Peyer's patch (tissue), 4 donors: ENCODE results near the gene DNAJB8. TPM values are rescaled to one million over a fixed set of nuclear protein-coding genes. Genes with fewer than 3 reads are reported as not detected.

Experiments used
- DNase-seq, 3 donors: peaks; one replicate each; pipeline ENCODE4 v3.0.0-alpha.2; 2017 to 2019
- H3K27ac ChIP-seq, 4 donors: fragments of 200-600 bp; sonication (generic); one replicate each; pipeline ENCODE4 v1.5.1; 2016 to 2019
- H3K27me3 ChIP-seq, 2 donors: fragments of 200-600 bp; sonication (generic); one replicate each; pipeline ENCODE4 v1.5.1; 2019
- H3K36me3 ChIP-seq, 3 donors: fragments of 200-600 bp; sonication (generic); one replicate each; pipeline ENCODE4 v1.5.1; 2016 to 2019
- H3K4me1 ChIP-seq, 4 donors: fragments of 200-600 bp; sonication (generic); one replicate each; pipeline ENCODE4 v1.5.1; 2016 to 2019
- H3K4me3 ChIP-seq, 4 donors: fragments of 200-600 bp; sonication (generic); 1 replicate in 3 of 4; 2 replicates in 1 of 4; pipeline ENCODE4 v1.5.1; 2016 to 2019; ENCODE audit warnings: mild to moderate bottlenecking in 1 of 4
- H3K9me3 ChIP-seq, 4 donors: fragments of 200-600 bp; sonication (generic); one replicate each; pipeline ENCODE4 v1.5.1; 2016 to 2019; ENCODE audit warnings: mild to moderate bottlenecking in 1 of 4
- POLR2A ChIP-seq, 2 donors: fragments of 450-650 bp; IDR thresholded peaks; one replicate each; pipeline ENCODE4 v1.5.1; 2017; ENCODE audit warnings: antibody characterized with exemption in 2 of 2, mild to moderate bottlenecking in 2 of 2, moderate library complexity in 2 of 2
- total RNA-seq, 4 donors: library from RNA; depleted of rRNA; stranded (reverse); fragments of >200 nt; gene quantifications; one replicate each; pipeline ENCODE4 v1.1.0, GENCODE V29; 2016
- TF ChIP-seq, protein P1 (sequence below), 6 experiments: fragments of 450-650 bp in 4 of 6; fragments of 200-600 bp in 2 of 6; sonication (generic) in 1 of 6; IDR thresholded peaks; one replicate each; pipeline ENCODE4 v1.5.1; 2017 to 2019; ENCODE audit warnings: antibody characterized with exemption in 6 of 6, mild to moderate bottlenecking in 3 of 6, moderate library complexity in 1 of 6

The DNAJB8 gene
- total RNA-seq, 4 donors from 2014 or later = not detected

DNA sequence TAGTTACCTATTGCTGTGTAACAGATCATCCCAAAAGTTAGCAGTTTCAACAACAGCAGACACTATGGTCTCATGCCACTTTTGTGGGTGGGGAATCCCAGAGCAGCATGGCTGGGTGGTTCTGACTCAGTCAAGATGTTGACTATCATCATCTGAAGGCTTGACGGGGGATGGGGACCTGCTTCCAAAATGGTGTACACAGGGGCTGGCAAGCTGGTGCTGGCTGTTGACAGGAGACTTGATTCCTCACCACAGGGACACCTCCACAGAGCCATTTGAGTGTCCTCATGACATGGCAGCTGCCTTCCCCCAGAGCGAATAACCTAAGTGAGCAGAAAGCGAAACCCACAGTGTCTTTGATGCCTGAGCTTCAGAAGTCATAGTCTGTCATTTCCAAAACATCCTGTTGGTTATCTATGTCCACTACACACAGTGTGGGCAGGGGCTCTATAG, 19.1 kb downstream of the DNAJB8 start:
- no peak overlapping the region for H3K4me3 ChIP-seq
- no peak for TF ChIP-seq POLR2A (IDR thresholded peaks at IDR 0.05)
- TF ChIP-seq, protein P1, sequence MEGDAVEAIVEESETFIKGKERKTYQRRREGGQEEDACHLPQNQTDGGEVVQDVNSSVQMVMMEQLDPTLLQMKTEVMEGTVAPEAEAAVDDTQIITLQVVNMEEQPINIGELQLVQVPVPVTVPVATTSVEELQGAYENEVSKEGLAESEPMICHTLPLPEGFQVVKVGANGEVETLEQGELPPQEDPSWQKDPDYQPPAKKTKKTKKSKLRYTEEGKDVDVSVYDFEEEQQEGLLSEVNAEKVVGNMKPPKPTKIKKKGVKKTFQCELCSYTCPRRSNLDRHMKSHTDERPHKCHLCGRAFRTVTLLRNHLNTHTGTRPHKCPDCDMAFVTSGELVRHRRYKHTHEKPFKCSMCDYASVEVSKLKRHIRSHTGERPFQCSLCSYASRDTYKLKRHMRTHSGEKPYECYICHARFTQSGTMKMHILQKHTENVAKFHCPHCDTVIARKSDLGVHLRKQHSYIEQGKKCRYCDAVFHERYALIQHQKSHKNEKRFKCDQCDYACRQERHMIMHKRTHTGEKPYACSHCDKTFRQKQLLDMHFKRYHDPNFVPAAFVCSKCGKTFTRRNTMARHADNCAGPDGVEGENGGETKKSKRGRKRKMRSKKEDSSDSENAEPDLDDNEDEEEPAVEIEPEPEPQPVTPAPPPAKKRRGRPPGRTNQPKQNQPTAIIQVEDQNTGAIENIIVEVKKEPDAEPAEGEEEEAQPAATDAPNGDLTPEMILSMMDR (IDR thresholded peaks at IDR 0.05) = no peak
- H3K4me1 ChIP-seq = no peaks in the 10 kb centered on the region
- H3K36me3 ChIP-seq = no peaks in the 10 kb centered on the region
- no peaks in the 10 kb centered on the region for H3K27me3 ChIP-seq
- no peaks in the 10 kb centered on the region for H3K9me3 ChIP-seq
- DNase-seq = no peak
- H3K27ac ChIP-seq = no peak overlapping the region

DNA sequence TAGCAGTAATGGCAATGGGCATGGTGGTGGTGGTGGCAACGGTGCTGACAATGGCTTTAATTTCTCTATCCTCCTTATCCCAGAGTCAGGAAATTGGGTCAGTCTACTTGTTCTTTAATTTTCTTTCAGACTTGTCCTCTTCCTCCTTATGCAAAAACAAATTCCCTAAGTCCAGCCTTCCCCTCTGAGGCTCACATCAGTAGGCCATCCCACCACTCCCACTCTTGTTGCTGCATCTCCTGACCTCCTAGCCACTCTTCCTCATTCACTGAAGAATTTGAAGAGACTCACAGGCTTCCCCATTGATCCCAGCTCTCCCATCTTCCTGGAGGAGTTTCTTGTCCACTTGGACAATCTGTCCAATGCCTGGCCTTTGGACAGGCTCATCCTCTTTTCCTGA, 19.9 kb downstream of the DNAJB8 start:
- no peak for DNase-seq
- no peak overlapping the region for H3K4me3 ChIP-seq
- H3K27ac ChIP-seq = no peak overlapping the region
- TF ChIP-seq, protein P1 (IDR thresholded peaks at IDR 0.05) = no peak
- no peak for TF ChIP-seq POLR2A (IDR thresholded peaks at IDR 0.05)
- H3K27me3 ChIP-seq = no peaks in the 10 kb centered on the region
- H3K9me3 ChIP-seq = no peaks in the 10 kb centered on the region
- H3K4me1 ChIP-seq = no peaks in the 10 kb centered on the region
- H3K36me3 ChIP-seq = no peaks in the 10 kb centered on the region

DNA sequence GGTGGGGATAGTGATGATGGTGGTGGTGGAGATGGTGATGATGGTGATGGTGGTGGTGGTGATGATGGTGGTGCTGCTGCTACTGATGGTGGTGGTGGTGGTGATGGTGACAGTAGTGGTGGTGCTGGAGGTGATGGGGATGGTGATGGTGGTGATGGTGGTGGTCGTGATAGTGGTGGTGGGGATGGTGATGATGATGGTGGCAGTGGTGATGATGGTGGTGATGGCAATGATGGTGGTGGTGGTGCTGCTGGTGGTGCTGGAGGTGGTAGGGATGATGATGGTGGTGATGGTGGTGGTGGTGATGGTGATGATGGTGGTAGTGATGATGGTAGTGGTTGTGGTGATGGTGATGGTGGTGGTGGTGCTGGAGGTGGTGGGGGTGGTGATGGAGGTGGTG, 21.3 kb downstream of the DNAJB8 start:
- H3K36me3 ChIP-seq = no peaks in the 10 kb centered on the region

DNA sequence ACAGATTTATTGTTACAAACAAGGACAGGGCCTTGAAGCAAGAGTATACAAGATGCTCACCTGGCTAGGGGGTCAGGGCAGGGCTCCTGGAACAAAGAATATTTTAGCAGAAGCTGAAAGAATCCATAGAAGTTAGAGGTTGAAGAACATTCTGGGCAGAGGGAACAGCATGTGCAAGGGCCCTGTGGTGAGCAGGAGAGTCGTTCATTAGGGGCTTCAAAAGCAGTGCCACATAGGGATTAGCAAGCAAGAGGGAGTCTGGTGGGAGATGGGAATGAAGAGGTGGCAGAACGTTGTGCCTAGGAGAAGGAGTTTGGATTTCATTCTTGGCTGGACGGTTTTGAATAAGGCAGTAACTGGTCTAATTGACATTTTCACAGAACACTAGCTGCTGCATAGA, 22.9 kb downstream of the DNAJB8 start:
- Histone ChIP-seq H3K36me3 (no peaks in the 10 kb centered on the region), H3K27ac (no peak overlapping the region), H3K27me3 (no peaks in the 10 kb centered on the region), H3K4me3 (no peak overlapping the region), H3K9me3 (no peaks in the 10 kb centered on the region), H3K4me1 (no peaks in the 10 kb centered on the region)
- no peak for DNase-seq
- TF ChIP-seq POLR2A (IDR thresholded peaks at IDR 0.05) = no peak
- TF ChIP-seq, protein P1 (IDR thresholded peaks at IDR 0.05) = no peak

More for the DNA sequence above, 21.3 kb downstream of the DNAJB8 start:
- no peaks in the 10 kb centered on the region for H3K27me3 ChIP-seq
- TF ChIP-seq, protein P1 (IDR thresholded peaks at IDR 0.05) = no peak
- TF ChIP-seq POLR2A (IDR thresholded peaks at IDR 0.05) = no peak
- DNase-seq = no peak
- H3K27ac ChIP-seq = no peak overlapping the region
- H3K4me3 ChIP-seq = no peak overlapping the region
- H3K4me1 ChIP-seq = no peaks in the 10 kb centered on the region
- H3K9me3 ChIP-seq = no peaks in the 10 kb centered on the region

DNA sequence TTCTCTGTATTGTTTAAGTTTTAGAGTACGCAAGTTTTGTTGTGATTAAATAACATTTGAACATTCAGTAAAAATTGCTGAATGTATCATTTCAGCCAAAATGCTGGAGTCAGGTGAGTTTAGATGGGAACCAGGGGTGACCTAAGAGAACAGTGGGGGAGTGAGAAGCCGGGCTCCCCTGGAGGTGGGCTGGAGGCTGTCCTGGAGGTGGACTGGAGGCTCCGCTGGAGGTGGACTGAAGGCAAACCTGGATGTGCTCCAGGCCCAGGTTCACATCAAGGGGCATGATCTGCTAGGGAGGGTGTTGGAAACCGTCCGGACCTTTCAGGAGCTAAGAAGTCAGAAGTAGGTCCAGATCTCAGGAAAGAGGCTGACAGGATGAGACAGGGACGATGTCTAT, 23.7 kb downstream of the DNAJB8 start:
- Histone ChIP-seq H3K4me3 (no peak overlapping the region), H3K9me3 (no peaks in the 10 kb centered on the region), H3K4me1 (no peaks in the 10 kb centered on the region), H3K36me3 (no peaks in the 10 kb centered on the region), H3K27ac (no peak overlapping the region), H3K27me3 (no peaks in the 10 kb centered on the region)
- TF ChIP-seq POLR2A (IDR thresholded peaks at IDR 0.05) = no peak
- TF ChIP-seq, protein P1 (IDR thresholded peaks at IDR 0.05) = no peak
- no peak for DNase-seq

DNA sequence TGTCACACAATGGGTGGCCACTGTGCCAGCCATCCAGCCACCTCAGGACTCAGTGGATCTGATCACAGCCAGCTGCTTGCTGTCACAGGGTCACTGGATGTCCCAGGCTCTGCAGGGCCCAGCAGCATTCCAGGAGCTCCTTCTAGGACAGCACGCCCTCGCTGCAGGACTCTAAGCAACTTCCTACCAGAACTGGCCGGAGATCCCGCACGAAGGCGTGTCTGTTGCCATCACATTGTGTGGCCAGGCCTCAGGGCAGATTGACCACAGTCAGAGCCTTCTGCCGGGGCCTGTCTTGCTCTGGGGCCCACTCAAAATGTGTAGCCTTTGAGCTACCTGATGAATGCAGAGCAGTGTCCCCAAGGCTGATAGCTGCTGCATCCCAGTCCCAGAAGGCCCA, 24.6 kb downstream of the DNAJB8 start:
- Histone ChIP-seq H3K27ac (no peak overlapping the region), H3K36me3 (no peaks in the 10 kb centered on the region), H3K4me1 (no peaks in the 10 kb centered on the region), H3K9me3 (no peaks in the 10 kb centered on the region), H3K4me3 (no peak overlapping the region), H3K27me3 (no peaks in the 10 kb centered on the region)
- no peak for TF ChIP-seq POLR2A (IDR thresholded peaks at IDR 0.05)
- TF ChIP-seq, protein P1 (IDR thresholded peaks at IDR 0.05) = no peak
- DNase-seq = no peak
